K562 (cell line): ENCODE data around the gene RPL7A. TPM values are rescaled to one million over a fixed set of nuclear protein-coding genes. Genes with fewer than 3 reads are reported as not detected.
A peak's percentile ranks its signal among the peaks of the same experiment; 100 is the strongest.

Experiments
- ATAC-seq: fragments of 200-7000 bp; cut with Tn5 transposase; 3 replicates; pipeline ENCODE4 v1.9.1; 2020; ENCODE audit warnings: moderate library complexity
- BruUV-seq: library from RNA; stranded (reverse); fragments of 400-500 nt; replicated peaks from 2 replicates; lab custom pipeline; 2021; lab: Mats Ljungman, UMichigan
- CTCF ChIA-PET: fragments of 300-600 bp; formaldehyde crosslinking; extraction: SDS; loops from one replicate; lab custom pipeline; 2021; ENCODE audit warnings: low intra/inter-chr PET ratio; lab: Yijun Ruan, JAX
- POLR2A ChIA-PET: fragments of 300-600, 350-650 bp; sonication (Branson Sonifier 250); formaldehyde crosslinking; extraction: SDS; loops from one replicate; lab custom pipeline; 2021; ENCODE audit warnings: antibody characterized with exemption, inconsistent platforms; lab: Yijun Ruan, JAX
- DNase-seq, 4 experiments: peaks; one replicate each; pipeline versions ENCODE4 v3.0.0 to v3.0.0-alpha.2; 2011 to 2018; ENCODE audit warnings: low spot score in 3 of 4, mixed read lengths in 3 of 4; ENCODE audit errors: extremely low read depth in 1 of 4
- FAIRE-seq: peaks from 2 replicates; lab custom pipeline; 2011; peaks lifted over from hg19 to GRCh38; lab: Jason Lieb, UNC
- H2AFZ ChIP-seq: 2 replicates; pipeline ENCODE4 v1.6.0; 2011; ENCODE audit warnings: low read depth, low read length, control low read depth, inconsistent platforms
- H3K27ac ChIP-seq: fragments of 200-600 bp; 3 replicates; pipeline ENCODE4 v1.8.0; 2011; ENCODE audit warnings: low read depth, mild to moderate bottlenecking, control low read depth, inconsistent platforms, low read length, moderate library complexity, mixed read lengths; ENCODE audit errors: extremely low read depth
- H3K27me3 ChIP-seq, 2 experiments: fragments of 300-600 bp in 1 of 2; 2 replicates in 1 of 2; 3 replicates in 1 of 2; pipeline versions ENCODE4 v1.6.0 to v1.8.0; 2011; ENCODE audit warnings: inconsistent platforms in 2 of 2, low read length in 2 of 2, mild to moderate bottlenecking in 1 of 2, mixed read lengths in 1 of 2, moderate library complexity in 1 of 2; ENCODE audit not compliant: control insufficient read depth in 2 of 2, insufficient read depth in 2 of 2
- H3K36me3 ChIP-seq: fragments of 300-600 bp; 3 replicates; pipeline ENCODE4 v1.8.0; 2011; ENCODE audit warnings: mild to moderate bottlenecking, low read length, inconsistent platforms; ENCODE audit not compliant: control insufficient read depth, insufficient read depth
- H3K4me1 ChIP-seq, 2 experiments: fragments of 200-600 bp in 1 of 2; replicated peaks in 1 of 2; 2 replicates in 1 of 2; 3 replicates in 1 of 2; pipeline versions ENCODE4 v1.5.1 to v1.8.0; 2011; ENCODE audit warnings: inconsistent platforms in 2 of 2, low read length in 2 of 2, mild to moderate bottlenecking in 1 of 2, mixed read lengths in 1 of 2, moderate library complexity in 1 of 2; ENCODE audit not compliant: control insufficient read depth in 2 of 2, insufficient read depth in 2 of 2
- H3K4me2 ChIP-seq: 2 replicates; pipeline ENCODE4 v1.6.1; 2011; ENCODE audit warnings: low read length, control low read depth, inconsistent platforms, mixed read lengths; ENCODE audit not compliant: insufficient read depth
- H3K4me3 ChIP-seq: fragments of 200-600 bp; sonication (generic), shearing (Covaris generic); 2 replicates; pipeline ENCODE4 v1.5.1; 2016; ENCODE audit warnings: control low read depth, inconsistent platforms
- H3K79me2 ChIP-seq: fragments of 200-600 bp; 3 replicates; pipeline ENCODE4 v1.8.0; 2011; ENCODE audit warnings: low read length, inconsistent platforms; ENCODE audit not compliant: control insufficient read depth, insufficient read depth
- H3K9ac ChIP-seq, 2 experiments: 2 replicates each; pipeline versions ENCODE4 v1.6.0 to v1.6.1; 2011; ENCODE audit warnings: low read depth in 2 of 2, low read length in 2 of 2, control low read depth in 1 of 2, inconsistent platforms in 1 of 2, mild to moderate bottlenecking in 1 of 2, mixed read lengths in 1 of 2; ENCODE audit not compliant: insufficient read depth in 1 of 2
- H3K9me1 ChIP-seq: one replicate; pipeline ENCODE4 v1.6.0; 2011; ENCODE audit warnings: inconsistent platforms, mild to moderate bottlenecking, low read length, moderate library complexity; ENCODE audit not compliant: control insufficient read depth, insufficient read depth
- H3K9me3 ChIP-seq: replicated peaks from 2 replicates; pipeline ENCODE4 v1.5.1; 2011; ENCODE audit warnings: low read depth, low read length, inconsistent platforms; ENCODE audit not compliant: control insufficient read depth, insufficient read depth
- H4K20me1 ChIP-seq: replicated peaks from 2 replicates; pipeline ENCODE4 v1.6.1; 2011; ENCODE audit warnings: low read length, inconsistent platforms, mixed read lengths; ENCODE audit not compliant: control insufficient read depth, insufficient read depth
- NR2F6 ChIP-seq: fragments of 450-650 bp; formaldehyde crosslinking; IDR thresholded peaks from 2 replicates; pipeline ENCODE4 v1.4.0; 2020; ENCODE audit warnings: mild to moderate bottlenecking
- POLR2A ChIP-seq: fragments of 450-650 bp; conservative IDR thresholded peaks from 2 replicates; pipeline ENCODE4 v1.6.1; 2016
- RBFOX2 ChIP-seq: fragments of 200-400 bp; formaldehyde crosslinking; IDR thresholded peaks from 2 replicates; pipeline ENCODE4 v1.6.1; 2017; ENCODE audit warnings: low read depth, mild to moderate bottlenecking, low read length, moderate library complexity
- ZBTB7A ChIP-seq: IDR thresholded peaks from 2 replicates; pipeline ENCODE4 v1.6.1; 2011; ENCODE audit warnings: low read depth, mild to moderate bottlenecking, low read length, moderate library complexity, borderline replicate concordance; ENCODE audit not compliant: control insufficient read depth
- WGBS: fragments of 100-300 bp; shearing (Covaris generic); methylation state at CpG from one replicate; pipeline ENCODE4 v1.1.6; 2016; ENCODE audit warnings: low coverage, mixed read lengths; ENCODE audit not compliant: insufficient coverage; ENCODE audit errors: missing lambda C conversion rate; 5-methylcytosine and 5-hydroxymethylcytosine counted together
- in situ Hi-C: fragments of 300-500 bp; cut with MboI; formaldehyde crosslinking; loops from 4 replicates; pipeline ENCODE4 v1.15.0; 2018; ENCODE audit warnings: inconsistent platforms, mixed read lengths
- intact Hi-C: fragments of 100-400 bp; cut with micrococcal nuclease; formaldehyde crosslinking; loops from 2 replicates; pipeline ENCODE4 v1.14.2; 2022
- polyA plus RNA-seq, 8 experiments: library from polyadenylated mRNA; depleted of rRNA in 4 of 8; stranded (reverse) in 5 of 8; unstranded in 3 of 8; fragments of >200 nt; fragmentation: Nextera tagmentation in 2 of 8; fragmentation: Illumina TruSeq in 1 of 8; extraction: Ambion mirVana in 2 of 8; extraction: Trizol in 1 of 8; gene quantifications; 2 replicates each; pipeline versions ENCODE4 v1.2.1 to v1.2.3, GENCODE V29; 2011 to 2014; ENCODE audit warnings: inconsistent platforms in 1 of 8, missing spikeins in 1 of 8
- total RNA-seq, 7 experiments: library from RNA; depleted of rRNA in 6 of 7; stranded (reverse); fragments of >200 nt in 6 of 7; fragmentation: Illumina TruSeq in 2 of 7; extraction: Trizol in 2 of 7; gene quantifications; 2 replicates each; pipeline versions ENCODE4 v1.2.1 to v1.2.3, GENCODE V29; 2011 to 2021; ENCODE audit warnings: low replicate concordance in 1 of 7
- TF ChIP-seq, protein P1 (sequence below): fragments of 450-650 bp; IDR thresholded peaks from 2 replicates; pipeline ENCODE4 v1.6.1; 2016; ENCODE audit warnings: borderline replicate concordance
- TF ChIP-seq, protein P2 (sequence below): sonication (generic); formaldehyde crosslinking; IDR thresholded peaks from 2 replicates; pipeline ENCODE4 v1.8.1; 2023; ENCODE audit warnings: mild to moderate bottlenecking, missing genetic modification reagents
- TF ChIP-seq, protein P3 (sequence below), 2 experiments: fragments of 450-650 bp; conservative IDR thresholded peaks; 2 replicates each; pipeline ENCODE4 v1.6.1; 2017; ENCODE audit warnings: mild to moderate bottlenecking in 2 of 2, moderate library complexity in 2 of 2

Gene RPL7A
- total and polyA plus RNA-seq, 9 of the 15 experiments (the other 6 are each of a cell fraction or from before 2014, with no cell fraction given), result 1,935 to 3,760 (median 2,652) TPM

DNA sequence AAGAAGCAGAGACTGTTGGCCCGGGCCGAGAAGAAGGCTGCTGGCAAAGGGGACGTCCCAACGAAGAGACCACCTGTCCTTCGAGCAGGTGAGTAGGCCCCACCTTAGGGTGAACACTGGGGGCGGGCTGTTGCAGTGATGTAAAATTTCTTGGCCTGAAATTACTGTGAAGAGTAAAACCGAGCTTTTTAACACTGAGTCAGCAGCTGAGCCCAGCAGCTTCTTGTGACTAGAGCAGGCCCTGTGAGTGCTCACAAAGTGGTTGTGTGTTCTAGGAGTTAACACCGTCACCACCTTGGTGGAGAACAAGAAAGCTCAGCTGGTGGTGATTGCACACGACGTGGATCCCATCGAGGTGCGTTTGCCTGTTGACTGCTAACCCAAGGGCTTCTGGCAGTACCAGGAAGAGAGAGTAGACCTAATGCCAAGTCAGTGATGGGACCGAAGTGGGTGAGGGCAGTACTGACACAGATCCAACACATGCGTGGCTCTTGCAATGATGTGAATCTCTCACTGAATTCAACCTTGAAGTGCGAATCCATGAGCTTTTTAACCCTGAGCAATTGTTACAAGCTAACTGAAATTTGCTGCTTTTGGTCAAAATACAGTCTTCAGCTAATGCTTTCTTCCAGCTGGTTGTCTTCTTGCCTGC, 2.1 kb downstream of the RPL7A start (continued):
- TF ChIP-seq, protein P1, sequence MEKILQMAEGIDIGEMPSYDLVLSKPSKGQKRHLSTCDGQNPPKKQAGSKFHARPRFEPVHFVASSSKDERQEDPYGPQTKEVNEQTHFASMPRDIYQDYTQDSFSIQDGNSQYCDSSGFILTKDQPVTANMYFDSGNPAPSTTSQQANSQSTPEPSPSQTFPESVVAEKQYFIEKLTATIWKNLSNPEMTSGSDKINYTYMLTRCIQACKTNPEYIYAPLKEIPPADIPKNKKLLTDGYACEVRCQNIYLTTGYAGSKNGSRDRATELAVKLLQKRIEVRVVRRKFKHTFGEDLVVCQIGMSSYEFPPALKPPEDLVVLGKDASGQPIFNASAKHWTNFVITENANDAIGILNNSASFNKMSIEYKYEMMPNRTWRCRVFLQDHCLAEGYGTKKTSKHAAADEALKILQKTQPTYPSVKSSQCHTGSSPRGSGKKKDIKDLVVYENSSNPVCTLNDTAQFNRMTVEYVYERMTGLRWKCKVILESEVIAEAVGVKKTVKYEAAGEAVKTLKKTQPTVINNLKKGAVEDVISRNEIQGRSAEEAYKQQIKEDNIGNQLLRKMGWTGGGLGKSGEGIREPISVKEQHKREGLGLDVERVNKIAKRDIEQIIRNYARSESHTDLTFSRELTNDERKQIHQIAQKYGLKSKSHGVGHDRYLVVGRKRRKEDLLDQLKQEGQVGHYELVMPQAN, result no peak
- TF ChIP-seq, protein P2, sequence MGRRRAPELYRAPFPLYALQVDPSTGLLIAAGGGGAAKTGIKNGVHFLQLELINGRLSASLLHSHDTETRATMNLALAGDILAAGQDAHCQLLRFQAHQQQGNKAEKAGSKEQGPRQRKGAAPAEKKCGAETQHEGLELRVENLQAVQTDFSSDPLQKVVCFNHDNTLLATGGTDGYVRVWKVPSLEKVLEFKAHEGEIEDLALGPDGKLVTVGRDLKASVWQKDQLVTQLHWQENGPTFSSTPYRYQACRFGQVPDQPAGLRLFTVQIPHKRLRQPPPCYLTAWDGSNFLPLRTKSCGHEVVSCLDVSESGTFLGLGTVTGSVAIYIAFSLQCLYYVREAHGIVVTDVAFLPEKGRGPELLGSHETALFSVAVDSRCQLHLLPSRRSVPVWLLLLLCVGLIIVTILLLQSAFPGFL (CRISPR knock-in tag), result no peak
- TF ChIP-seq NR2F6 (CRISPR knock-in tag) (no peak), POLR2A (peak; percentile 14; the same call in 1 of the 2 replicates)

DNA sequence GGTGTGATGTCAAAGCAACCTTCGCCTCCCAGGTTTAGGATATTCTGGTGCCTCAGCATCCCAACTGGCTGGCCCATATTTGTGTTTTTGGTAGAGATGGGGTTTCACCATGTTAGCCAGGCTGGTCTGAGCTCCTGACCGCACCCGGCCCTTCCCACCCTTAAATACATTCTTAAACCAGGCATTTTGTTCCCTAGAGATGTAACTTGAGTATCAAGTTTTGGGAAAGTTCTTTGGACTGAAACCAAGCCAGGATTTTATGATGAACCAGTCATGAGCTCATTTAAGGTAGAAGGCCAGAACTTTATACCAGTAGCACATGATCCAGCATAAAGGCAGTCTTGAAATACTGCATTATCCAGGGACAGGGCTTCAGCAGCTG, 3.5 kb downstream of the RPL7A start:
- no peak for ATAC-seq
- H3K4me1 ChIP-seq, result peaks cover 13 to 30% of the 10 kb centered on the region in 2 experiments; a peak in 4 of 5 replicates

More for the DNA sequence above, 3.5 kb downstream of the RPL7A start:
- Histone ChIP-seq H3K9ac (no peak overlapping the region), H3K79me2 (peaks cover 60% of the 10 kb centered on the region), H2AFZ (no peak overlapping the region), H3K27ac (peak overlapping the region; percentile 34; the same call in 1 of the 3 replicates)
- in situ Hi-C loops, result no loop called here
- no peak for TF ChIP-seq ZBTB7A
- TF ChIP-seq, protein P3, sequence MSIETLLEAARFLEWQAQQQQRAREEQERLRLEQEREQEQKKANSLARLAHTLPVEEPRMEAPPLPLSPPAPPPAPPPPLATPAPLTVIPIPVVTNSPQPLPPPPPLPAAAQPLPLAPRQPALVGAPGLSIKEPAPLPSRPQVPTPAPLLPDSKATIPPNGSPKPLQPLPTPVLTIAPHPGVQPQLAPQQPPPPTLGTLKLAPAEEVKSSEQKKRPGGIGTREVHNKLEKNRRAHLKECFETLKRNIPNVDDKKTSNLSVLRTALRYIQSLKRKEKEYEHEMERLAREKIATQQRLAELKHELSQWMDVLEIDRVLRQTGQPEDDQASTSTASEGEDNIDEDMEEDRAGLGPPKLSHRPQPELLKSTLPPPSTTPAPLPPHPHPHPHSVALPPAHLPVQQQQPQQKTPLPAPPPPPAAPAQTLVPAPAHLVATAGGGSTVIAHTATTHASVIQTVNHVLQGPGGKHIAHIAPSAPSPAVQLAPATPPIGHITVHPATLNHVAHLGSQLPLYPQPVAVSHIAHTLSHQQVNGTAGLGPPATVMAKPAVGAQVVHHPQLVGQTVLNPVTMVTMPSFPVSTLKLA (conservative IDR thresholded peaks at IDR 0.05), result peak in 1 of 2 experiments; percentile 17; a peak in 1 of 4 replicates
- 0 out of 2 replicates have a peak, but pooled peaks have one; percentile 4 for TF ChIP-seq RBFOX2
- TF ChIP-seq, all 486 proteins: peak for 2
- Histone ChIP-seq H3K27me3 (no peaks in the 10 kb centered on the region), H4K20me1 (peaks cover 30% of the 10 kb centered on the region), H3K9me3 (no peaks in the 10 kb centered on the region), H3K36me3 (peaks cover 57% of the 10 kb centered on the region), H3K4me3 (no peak overlapping the region), H3K4me2 (peak overlapping the region; percentile 3; the same call in 1 of the 2 replicates), H3K9me1 (peaks cover 3% of the 10 kb centered on the region)
- 92% methylated on average over 3 of the region's 3 CpGs for WGBS
- no TSS peak for BruUV-seq
- DNase-seq, result no peak
- intact Hi-C loops, result no loop called here
- no peak for FAIRE-seq
- CTCF ChIA-PET, result no interaction called here
- POLR2A ChIA-PET, result interaction anchor here (0.8 to 7.4 kb wide), 12 partner anchors 8 to 190 kb away, joined by 3 to 33 read pairs (median 5); partner anchors contain the start of gene STKLD1
